H1 (cell line): ENCODE data around the gene SLC1A2. TPM values are rescaled to one million over a fixed set of nuclear protein-coding genes. Genes with fewer than 3 reads are reported as not detected.

ENCODE experiments used
- CTCF ChIA-PET: fragments of 300-600 bp; sonication (Branson Sonifier 250); formaldehyde crosslinking; loops from one replicate; lab custom pipeline; 2021; ENCODE audit not compliant: partially characterized antibody; lab: Charles Lee
- POLR2A ChIA-PET: fragments of 300-600 bp; sonication (Branson Sonifier 250); formaldehyde crosslinking; loops from one replicate; lab custom pipeline; 2021; ENCODE audit warnings: inconsistent platforms; ENCODE audit not compliant: partially characterized antibody; lab: Charles Lee
- DNase-seq, 2 experiments: peaks; one replicate each; pipeline versions ENCODE4 v3.0.0 to v3.0.0-alpha.2; 2010 to 2022; ENCODE audit warnings: low spot score in 2 of 2, low read depth in 1 of 2, mixed read lengths in 1 of 2
- FAIRE-seq: peaks from 2 replicates; lab custom pipeline; 2011; peaks lifted over from hg19 to GRCh38; lab: Jason Lieb, UNC
- H2AFZ ChIP-seq: 2 replicates; pipeline ENCODE4 v1.8.1; 2012; ENCODE audit warnings: low read length, inconsistent platforms
- H2AK5ac ChIP-seq: 2 replicates; pipeline ENCODE4 v1.6.1; 2013; ENCODE audit warnings: low read depth, low read length
- H2BK120ac ChIP-seq: replicated peaks from 2 replicates; pipeline ENCODE3; 2013; ENCODE audit warnings: low read depth, low read length, inconsistent platforms
- H2BK12ac ChIP-seq: 2 replicates; pipeline ENCODE4 v1.6.1; 2013; ENCODE audit warnings: low read depth, low read length
- H2BK15ac ChIP-seq: 2 replicates; pipeline ENCODE4 v1.6.1; 2013; ENCODE audit warnings: low read length
- H2BK20ac ChIP-seq: 2 replicates; pipeline ENCODE4 v1.6.1; 2013; ENCODE audit warnings: low read length
- H2BK5ac ChIP-seq: 2 replicates; pipeline ENCODE4 v1.6.1; 2013; ENCODE audit warnings: low read depth, low read length
- H3K14ac ChIP-seq: 2 replicates; pipeline ENCODE4 v1.6.1; 2013; ENCODE audit warnings: inconsistent platforms; ENCODE audit not compliant: insufficient read length
- H3K18ac ChIP-seq: 2 replicates; pipeline ENCODE4 v1.6.1; 2013; ENCODE audit warnings: low read length; ENCODE audit errors: extremely low read depth
- H3K23ac ChIP-seq: 2 replicates; pipeline ENCODE4 v1.6.1; 2013; ENCODE audit warnings: inconsistent platforms; ENCODE audit not compliant: insufficient read length
- H3K23me2 ChIP-seq: 2 replicates; pipeline ENCODE4 v1.6.1; 2013; ENCODE audit warnings: low read depth, low read length
- H3K27ac ChIP-seq: 2 replicates; pipeline ENCODE4 v1.6.1; 2011; ENCODE audit warnings: low read depth, low read length, inconsistent platforms
- H3K27me3 ChIP-seq, 4 experiments: replicated peaks in 1 of 4; 1 replicate in 1 of 4; 2 replicates in 3 of 4; pipeline versions ENCODE4 v1.6.1 to v1.8.1; 2011 to 2013; ENCODE audit warnings: low read length in 3 of 4, mild to moderate bottlenecking in 3 of 4, inconsistent platforms in 2 of 4, mixed read lengths in 2 of 4, moderate library complexity in 1 of 4; ENCODE audit not compliant: control insufficient read depth in 3 of 4, insufficient read depth in 3 of 4; ENCODE audit errors: extremely low read depth in 1 of 4
- H3K36me3 ChIP-seq, 4 experiments: 2 replicates each; pipeline versions ENCODE4 v1.6.1 to v1.8.1; 2011 to 2013; ENCODE audit warnings: mild to moderate bottlenecking in 4 of 4, low read length in 3 of 4, moderate library complexity in 2 of 4, control low read depth in 1 of 4, inconsistent platforms in 1 of 4; ENCODE audit not compliant: insufficient read depth in 4 of 4, control insufficient read depth in 2 of 4
- H3K4ac ChIP-seq: replicated peaks from 2 replicates; pipeline ENCODE3; 2013; ENCODE audit warnings: low read length, low read depth, mixed read lengths, inconsistent platforms; ENCODE audit not compliant: insufficient read length
- H3K4me1 ChIP-seq, 4 experiments: replicated peaks in 1 of 4; 1 replicate in 1 of 4; 2 replicates in 3 of 4; pipeline versions ENCODE4 v1.6.1 to v1.8.1; 2011 to 2013; ENCODE audit warnings: low read length in 3 of 4, inconsistent platforms in 2 of 4, mixed read lengths in 1 of 4; ENCODE audit not compliant: insufficient read depth in 4 of 4, control insufficient read depth in 3 of 4
- H3K4me2 ChIP-seq, 2 experiments: 2 replicates each; pipeline versions ENCODE4 v1.6.1 to v1.8.1; 2011 to 2013; ENCODE audit warnings: low read depth in 2 of 2, low read length in 2 of 2, control low read depth in 1 of 2, inconsistent platforms in 1 of 2, mild to moderate bottlenecking in 1 of 2; ENCODE audit not compliant: insufficient read depth in 1 of 2
- H3K4me3 ChIP-seq, 4 experiments: fragments of 200-600, 300-600 bp in 1 of 4; sonication (generic), shearing (Covaris generic), sonication (Bioruptor Twin) in 1 of 4; 2 replicates each; pipeline versions ENCODE4 v1.5.1 to v1.8.1; 2011 to 2016; ENCODE audit warnings: low read length in 4 of 4, low read depth in 3 of 4, control low read depth in 2 of 4, inconsistent platforms in 2 of 4, mild to moderate bottlenecking in 2 of 4, mixed read lengths in 1 of 4, moderate library complexity in 1 of 4; ENCODE audit not compliant: insufficient read depth in 2 of 4; ENCODE audit errors: extremely low read depth in 1 of 4
- H3K56ac ChIP-seq: replicated peaks from 2 replicates; pipeline ENCODE3; 2013; ENCODE audit warnings: low read depth, mild to moderate bottlenecking, mixed read lengths, low read length, inconsistent platforms; ENCODE audit not compliant: insufficient read length
- H3K79me1 ChIP-seq: 2 replicates; pipeline ENCODE4 v1.6.1; 2013; ENCODE audit warnings: low read depth, low read length, control low read depth
- H3K79me2 ChIP-seq, 2 experiments: 2 replicates each; pipeline versions ENCODE4 v1.6.1 to v1.8.1; 2012 to 2013; ENCODE audit warnings: low read length in 2 of 2, mild to moderate bottlenecking in 2 of 2, inconsistent platforms in 1 of 2; ENCODE audit not compliant: insufficient read depth in 2 of 2, control insufficient read depth in 1 of 2
- H3K9ac ChIP-seq, 4 experiments: replicated peaks in 1 of 4; 1 replicate in 1 of 4; 2 replicates in 3 of 4; pipeline versions ENCODE4 v1.6.1 to v1.8.1; 2011 to 2013; ENCODE audit warnings: low read depth in 3 of 4, low read length in 3 of 4, control low read depth in 2 of 4, mild to moderate bottlenecking in 2 of 4, moderate library complexity in 2 of 4, inconsistent platforms in 1 of 4; ENCODE audit errors: extremely low read depth in 1 of 4
- H3K9me3 ChIP-seq, 2 experiments: 2 replicates each; pipeline versions ENCODE4 v1.6.1 to v1.8.1; 2012 to 2013; ENCODE audit warnings: mild to moderate bottlenecking in 2 of 2, moderate library complexity in 2 of 2, control low read depth in 1 of 2, inconsistent platforms in 1 of 2, low read depth in 1 of 2, low read length in 1 of 2, mixed read lengths in 1 of 2; ENCODE audit not compliant: insufficient read depth in 2 of 2
- H4K20me1 ChIP-seq, 2 experiments: replicated peaks in 1 of 2; 2 replicates each; pipeline versions ENCODE3 to v1.8.1; 2011 to 2013; ENCODE audit warnings: inconsistent platforms in 2 of 2, low read length in 2 of 2, mild to moderate bottlenecking in 1 of 2; ENCODE audit not compliant: insufficient read depth in 2 of 2, control insufficient read depth in 1 of 2
- H4K5ac ChIP-seq: 2 replicates; pipeline ENCODE4 v1.6.1; 2013; ENCODE audit warnings: low read length, low read depth, mixed read lengths, inconsistent platforms; ENCODE audit not compliant: insufficient read length
- H4K8ac ChIP-seq: 2 replicates; pipeline ENCODE4 v1.8.0; 2013; ENCODE audit warnings: mild to moderate bottlenecking, moderate library complexity, low read length, inconsistent platforms; ENCODE audit not compliant: insufficient read depth; ENCODE audit errors: extremely low read depth
- H4K91ac ChIP-seq: replicated peaks from 2 replicates; pipeline ENCODE3; 2013; ENCODE audit warnings: low read length, mixed read lengths, inconsistent platforms; ENCODE audit not compliant: insufficient read length
- BCL11A ChIP-seq, 2 experiments: IDR thresholded peaks; one replicate each; pipeline ENCODE4 v1.6.1; 2011; ENCODE audit warnings: low read depth in 2 of 2, low read length in 2 of 2, mild to moderate bottlenecking in 2 of 2
- CREB1 ChIP-seq: IDR thresholded peaks from 2 replicates; pipeline ENCODE4 v1.6.1; 2012; ENCODE audit warnings: inconsistent platforms
- GABPA ChIP-seq: IDR thresholded peaks from 2 replicates; pipeline ENCODE4 v1.6.1; 2011; ENCODE audit warnings: mild to moderate bottlenecking, low read length, moderate library complexity, borderline replicate concordance; ENCODE audit not compliant: insufficient read depth
- HDAC6 ChIP-seq: IDR thresholded peaks from one replicate; pipeline ENCODE4 v1.7.1; 2012; ENCODE audit warnings: low read depth, mild to moderate bottlenecking, inconsistent platforms, low read length, moderate library complexity
- MAX ChIP-seq: IDR thresholded peaks from 2 replicates; pipeline ENCODE4 v1.6.1; 2012; ENCODE audit warnings: inconsistent platforms
- POU5F1 ChIP-seq: IDR thresholded peaks from 2 replicates; pipeline ENCODE4 v1.6.1; 2011; ENCODE audit warnings: low read depth, mild to moderate bottlenecking, low read length, moderate library complexity
- RAD21 ChIP-seq, 2 experiments: IDR thresholded peaks in 1 of 2; conservative IDR thresholded peaks in 1 of 2; 2 replicates each; pipeline ENCODE4 v1.6.1; 2011; ENCODE audit warnings: low read depth in 2 of 2, low read length in 2 of 2, improper control_type of control experiment in 1 of 2, inconsistent platforms in 1 of 2, mild to moderate bottlenecking in 1 of 2, moderate library complexity in 1 of 2
- RFX5 ChIP-seq: IDR thresholded peaks from 2 replicates; pipeline ENCODE4 v1.6.1; 2011; ENCODE audit warnings: low read depth, low read length, improper control_type of control experiment, borderline replicate concordance
- SIN3A ChIP-seq, 2 experiments: IDR thresholded peaks in 1 of 2; conservative IDR thresholded peaks in 1 of 2; 2 replicates each; pipeline ENCODE4 v1.6.1; 2011 to 2012; ENCODE audit warnings: low read length in 2 of 2, improper control_type of control experiment in 1 of 2, low read depth in 1 of 2, mild to moderate bottlenecking in 1 of 2
- TAF1 ChIP-seq: IDR thresholded peaks from 2 replicates; pipeline ENCODE4 v1.6.1; 2011; ENCODE audit warnings: mild to moderate bottlenecking, low read depth, low read length
- TAF7 ChIP-seq: optimal IDR thresholded peaks from 2 replicates; pipeline ENCODE3; 2011; ENCODE audit warnings: low read depth, mild to moderate bottlenecking, inconsistent platforms, low read length, moderate library complexity, borderline replicate concordance
- WGBS, 2 experiments: shearing (Covaris generic) in 1 of 2; methylation state at CpG; one replicate each; pipeline versions ENCODE4 v1.1.6 to v1.1.7; 2013 to 2015; ENCODE audit warnings: low lambda C conversion rate in 2 of 2, mixed read lengths in 2 of 2, inconsistent platforms in 1 of 2, low coverage in 1 of 2, missing lambda C conversion rate in 1 of 2; ENCODE audit not compliant: insufficient replicate concordance in 2 of 2, insufficient coverage in 1 of 2, insufficient read length in 1 of 2; ENCODE audit errors: extremely low coverage in 1 of 2, missing lambda C conversion rate in 1 of 2; 5-methylcytosine and 5-hydroxymethylcytosine counted together
- polyA plus RNA-seq, 7 experiments: library from polyadenylated mRNA; depleted of rRNA in 3 of 7; stranded (reverse) in 5 of 7; unstranded in 2 of 7; fragments of >200 nt in 5 of 7; fragments of 200-250 nt in 2 of 7; gene quantifications; 1 replicate in 5 of 7; 2 replicates in 1 of 7; 4 replicates in 1 of 7; pipeline versions ENCODE4 v1.2.1 to v1.2.3, GENCODE V29; 2011 to 2013; ENCODE audit warnings: missing spikeins in 2 of 7, mixed read lengths in 2 of 7
- total RNA-seq: library from RNA; stranded (reverse); fragmentation: NEBNext Ultra II Directional; extraction: Animal tissue kit (Norgen Biotek cat#: 25700); gene quantifications from 2 replicates; pipeline ENCODE4 v1.2.1, GENCODE V29; 2021

SLC1A2 gene
- total and polyA plus RNA-seq, 2 of the 8 experiments (the other 6 are each of a cell fraction or from before 2014, with no cell fraction given): 0.57 to 1.2 TPM

- no peak overlapping the region for H2BK120ac ChIP-seq
- H3K36me3 ChIP-seq: no peaks in the 10 kb centered on the region
- H3K23ac ChIP-seq: no peak overlapping the region
- H4K20me1 ChIP-seq: no peaks in the 10 kb centered on the region
- H3K9me3 ChIP-seq: no peaks in the 10 kb centered on the region
- H3K18ac ChIP-seq: no peak overlapping the region
- no peak for DNase-seq
- no peak overlapping the region for H2AFZ ChIP-seq
- TF ChIP-seq GABPA: no peak
- no peak for TF ChIP-seq TAF7
- no peak for TF ChIP-seq HDAC6
- TF ChIP-seq BCL11A (IDR thresholded peaks at IDR 0.05; ENCODE audit: low read depth in 2 of 2, low read length in 2 of 2): no peak
- no peak for TF ChIP-seq POU5F1
- no peak for TF ChIP-seq TAF1
- no peak for TF ChIP-seq SIN3A (conservative IDR thresholded peaks at IDR 0.05 in 1 of 2, IDR thresholded peaks at IDR 0.05 in 1 of 2; ENCODE audit: low read depth in 1 of 2, low read length in 2 of 2)
- TF ChIP-seq RFX5: no peak
- TF ChIP-seq RAD21 (IDR thresholded peaks at IDR 0.05 in 1 of 2, conservative IDR thresholded peaks at IDR 0.05 in 1 of 2; ENCODE audit: low read depth in 2 of 2, low read length in 2 of 2): no peak
- no peak for TF ChIP-seq CREB1
- no peak for TF ChIP-seq MAX
- no peaks in the 10 kb centered on the region for H3K79me1 ChIP-seq
- FAIRE-seq: no peak
- H3K27ac ChIP-seq: no peak overlapping the region
- no peak overlapping the region for H4K91ac ChIP-seq
- H3K9ac ChIP-seq: no peak overlapping the region
- no peak overlapping the region for H4K5ac ChIP-seq
- H3K14ac ChIP-seq: no peak overlapping the region
- ChIA-PET CTCF (interaction anchor here (0.7 to 1.7 kb wide), 2 partner anchors 17 to 28 kb away, joined by 3 to 6 read pairs; no protein-coding TSS in a partner anchor), POLR2A (interaction anchor here (0.7 kb wide), 1 partner anchor 15 kb away, joined by 3 read pairs; no protein-coding TSS in a partner anchor)
- H4K8ac ChIP-seq: no peak overlapping the region
- no peak overlapping the region for H2BK5ac ChIP-seq
- H3K4ac ChIP-seq: no peak overlapping the region
- no peaks in the 10 kb centered on the region for H3K23me2 ChIP-seq
- no peaks in the 10 kb centered on the region for H3K27me3 ChIP-seq
- no peak overlapping the region for H3K56ac ChIP-seq
- no peaks in the 10 kb centered on the region; a peak in 2 of 7 replicates for H3K4me1 ChIP-seq
- no peak overlapping the region for H3K4me2 ChIP-seq
- no peak overlapping the region for H3K4me3 ChIP-seq
- H3K79me2 ChIP-seq: no peaks in the 10 kb centered on the region
- H2BK20ac ChIP-seq: no peak overlapping the region
- no peak overlapping the region for H2AK5ac ChIP-seq
- H2BK12ac ChIP-seq: no peak overlapping the region
- no peak overlapping the region for H2BK15ac ChIP-seq
- WGBS, 2 experiments: 92% methylated on average over 4 of the region's 4 CpGs; no CpG with 5 or more reads in 1 of the 2 experiments
Observed at GRCh38 chr11:35376118-35376510, 43.2 kb downstream of the SLC1A2 start.
